ENCODE results near the gene OVCA2.

DNA sequence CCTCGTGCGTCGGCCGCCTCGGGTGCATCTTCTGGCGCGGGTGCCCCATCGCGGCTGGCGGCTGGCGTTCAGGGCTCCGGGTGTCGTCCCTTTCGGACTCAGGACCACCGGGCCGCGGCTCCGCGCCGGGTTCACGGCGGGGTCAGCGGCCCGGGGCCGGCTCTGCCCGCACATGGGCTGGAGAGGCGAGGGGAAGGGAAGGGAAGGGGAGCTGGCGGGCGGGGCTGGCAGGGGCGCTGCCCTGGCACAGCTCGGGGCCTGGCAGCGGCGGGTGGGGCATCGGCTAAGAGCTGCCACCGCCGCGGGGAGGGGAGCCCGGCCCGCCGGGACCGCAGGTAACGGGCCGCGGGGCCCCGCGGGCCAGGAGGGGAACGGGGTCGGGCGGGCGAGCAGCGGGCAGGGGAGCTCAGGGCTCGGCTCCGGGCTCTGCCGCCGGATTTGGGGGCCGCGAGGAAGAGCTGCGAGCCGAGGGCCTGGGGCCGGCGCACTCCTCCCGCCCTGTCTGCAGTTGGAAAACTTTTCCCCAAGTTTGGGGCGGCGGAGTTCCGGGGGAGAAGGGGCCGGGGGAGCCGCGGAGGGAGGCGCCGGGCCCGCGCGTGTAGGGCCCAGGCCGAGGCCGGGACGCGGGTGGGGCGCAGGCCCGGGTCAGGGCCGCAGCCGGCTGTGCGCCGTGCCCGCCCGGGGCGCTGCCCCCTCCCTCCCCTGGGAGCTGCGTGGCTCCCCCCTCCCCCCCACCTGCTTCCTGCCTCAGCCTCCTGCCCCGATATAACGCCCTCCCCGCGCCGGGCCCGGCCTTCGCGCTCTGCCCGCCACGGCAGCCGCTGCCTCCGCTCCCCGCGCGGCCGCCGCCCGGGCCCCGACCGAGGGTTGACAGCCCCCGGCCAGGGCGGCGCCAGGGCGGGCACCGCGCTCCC, 13.7 kb downstream of the OVCA2 start:
- TF ChIP-seq, protein P1, sequence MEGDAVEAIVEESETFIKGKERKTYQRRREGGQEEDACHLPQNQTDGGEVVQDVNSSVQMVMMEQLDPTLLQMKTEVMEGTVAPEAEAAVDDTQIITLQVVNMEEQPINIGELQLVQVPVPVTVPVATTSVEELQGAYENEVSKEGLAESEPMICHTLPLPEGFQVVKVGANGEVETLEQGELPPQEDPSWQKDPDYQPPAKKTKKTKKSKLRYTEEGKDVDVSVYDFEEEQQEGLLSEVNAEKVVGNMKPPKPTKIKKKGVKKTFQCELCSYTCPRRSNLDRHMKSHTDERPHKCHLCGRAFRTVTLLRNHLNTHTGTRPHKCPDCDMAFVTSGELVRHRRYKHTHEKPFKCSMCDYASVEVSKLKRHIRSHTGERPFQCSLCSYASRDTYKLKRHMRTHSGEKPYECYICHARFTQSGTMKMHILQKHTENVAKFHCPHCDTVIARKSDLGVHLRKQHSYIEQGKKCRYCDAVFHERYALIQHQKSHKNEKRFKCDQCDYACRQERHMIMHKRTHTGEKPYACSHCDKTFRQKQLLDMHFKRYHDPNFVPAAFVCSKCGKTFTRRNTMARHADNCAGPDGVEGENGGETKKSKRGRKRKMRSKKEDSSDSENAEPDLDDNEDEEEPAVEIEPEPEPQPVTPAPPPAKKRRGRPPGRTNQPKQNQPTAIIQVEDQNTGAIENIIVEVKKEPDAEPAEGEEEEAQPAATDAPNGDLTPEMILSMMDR (IDR thresholded peaks at IDR 0.05) = no peak
- no peak for TF ChIP-seq POLR2A (IDR thresholded peaks at IDR 0.05)
